ENCODE data around the gene EEF1G. TPM values are rescaled to one million over a fixed set of nuclear protein-coding genes. Genes with fewer than 3 reads are reported as not detected.

The EEF1G gene
- total RNA-seq, 1 donor from 2014 or later, result 1,298 TPM

DNA sequence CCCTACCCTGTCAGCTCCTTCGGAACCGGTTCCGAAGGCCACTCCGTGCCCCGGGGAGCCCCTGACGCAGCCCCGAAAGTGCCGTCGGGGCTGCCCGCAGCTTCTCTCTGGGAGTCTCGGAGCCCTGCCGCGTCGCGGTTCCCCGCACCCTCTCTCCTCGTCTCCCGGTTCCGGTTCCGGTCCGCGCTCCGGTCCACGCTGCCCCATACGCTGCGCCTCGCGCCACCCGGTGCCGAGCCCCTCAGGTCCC, 27.4 kb upstream of the EEF1G start:
- DNase-seq (ENCODE audit: low read depth) (no peak), FAIRE-seq (no peak)
- peaks cover 46% of the 10 kb centered on the region for H3K36me3 Mint-ChIP-seq (ENCODE audit: low read depth, unreplicated experiment)
- Histone ChIP-seq H3K4me2 (ENCODE audit: low read length) (peak overlapping the region; percentile 89), H3K9me3 (ENCODE audit: insufficient read depth, low read depth, low read length) (no peaks in the 10 kb centered on the region), H3K27me3 (ENCODE audit: insufficient read depth, low read length) (no peaks in the 10 kb centered on the region), H3K4me1 (ENCODE audit: insufficient read depth, low read length) (peaks cover 26% of the 10 kb centered on the region), H3K27ac (ENCODE audit: low read depth, low read length) (peak overlapping the region; percentile 87), H2AFZ (ENCODE audit: low read depth, low read length) (peak overlapping the region; percentile 53), H3K4me3 (ENCODE audit: insufficient read depth, low read depth, low read length) (peak overlapping the region; percentile 94), H3K9ac (ENCODE audit: low read length) (peak overlapping the region; percentile 98), H4K20me1 (ENCODE audit: insufficient read depth, low read length) (peaks cover 47% of the 10 kb centered on the region), H3K79me2 (ENCODE audit: insufficient read depth, low read length) (peaks cover 52% of the 10 kb centered on the region), H3K36me3 (ENCODE audit: insufficient read depth, low read length) (peaks cover 22% of the 10 kb centered on the region)
- H3K4me3 Mint-ChIP-seq (ENCODE audit: unreplicated experiment), result peak overlapping the region; percentile 99
- peak overlapping the region; percentile 96 for H3K27ac Mint-ChIP-seq (ENCODE audit: unreplicated experiment)
- TF ChIP-seq CTCF (IDR thresholded peaks at IDR 0.05; ENCODE audit: insufficient read depth, low read depth, low read length) (no peak), EZH2 (IDR thresholded peaks at IDR 0.05; ENCODE audit: insufficient read depth, low read length) (no peak)
- H3K27me3 Mint-ChIP-seq (ENCODE audit: low read depth, unreplicated experiment), result peaks cover 6% of the 10 kb centered on the region
- no peaks in the 10 kb centered on the region for H3K9me3 Mint-ChIP-seq (ENCODE audit: unreplicated experiment)
- H3K4me1 Mint-ChIP-seq (ENCODE audit: low read depth, unreplicated experiment), result peaks cover 20% of the 10 kb centered on the region

DNA sequence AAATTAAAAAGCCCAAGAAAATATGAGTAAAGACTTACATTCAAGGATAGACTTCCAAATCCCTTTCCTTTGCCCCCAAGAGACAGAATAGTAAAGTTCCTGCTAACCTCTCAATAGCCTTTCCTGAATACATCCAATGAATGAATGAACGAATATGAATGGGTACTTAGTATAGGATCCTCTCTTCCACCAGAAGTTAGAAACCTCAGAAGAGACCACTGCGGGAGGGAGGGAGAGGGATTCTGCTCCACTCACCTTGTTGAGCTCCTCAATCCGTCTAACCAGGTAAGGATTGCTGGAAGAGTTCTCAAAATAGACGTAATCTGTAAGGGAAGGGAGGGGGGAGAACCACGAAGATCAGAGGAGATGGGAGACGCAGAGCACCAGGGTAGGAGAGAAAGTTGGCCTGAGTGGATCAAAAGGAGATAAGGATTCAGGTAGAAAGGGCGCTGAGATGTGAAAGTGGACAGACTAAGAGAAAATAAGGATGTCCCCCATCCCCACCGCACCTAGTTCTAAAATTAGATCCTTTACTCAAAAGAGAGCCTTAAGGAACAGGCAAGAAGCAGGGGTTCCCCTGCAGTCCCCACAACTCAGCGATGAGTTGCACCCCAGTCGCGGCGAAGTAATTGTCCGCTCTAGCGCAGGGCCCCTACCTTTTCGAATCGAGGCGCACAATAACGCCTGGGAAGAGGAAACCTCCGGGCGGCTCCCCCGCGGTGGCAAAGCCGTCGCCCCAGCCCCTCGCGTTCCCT, 26.9 kb upstream of the EEF1G start:
- peak overlapping the region; percentile 87 for H3K27ac ChIP-seq (ENCODE audit: low read depth, low read length)
- peaks cover 52% of the 10 kb centered on the region for H4K20me1 ChIP-seq (ENCODE audit: insufficient read depth, low read length)
- peaks cover 20% of the 10 kb centered on the region for H3K4me1 Mint-ChIP-seq (ENCODE audit: low read depth, unreplicated experiment)
- peaks cover 57% of the 10 kb centered on the region for H3K79me2 ChIP-seq (ENCODE audit: insufficient read depth, low read length)
- H3K27me3 Mint-ChIP-seq (ENCODE audit: low read depth, unreplicated experiment), result peaks cover 6% of the 10 kb centered on the region
- H3K27me3 ChIP-seq (ENCODE audit: insufficient read depth, low read length), result no peaks in the 10 kb centered on the region
- FAIRE-seq (no peak), DNase-seq (ENCODE audit: low read depth) (no peak)
- peaks cover 26% of the 10 kb centered on the region for H3K4me1 ChIP-seq (ENCODE audit: insufficient read depth, low read length)
- no peaks in the 10 kb centered on the region for H3K9me3 ChIP-seq (ENCODE audit: insufficient read depth, low read depth, low read length)
- H3K9me3 Mint-ChIP-seq (ENCODE audit: unreplicated experiment), result no peaks in the 10 kb centered on the region
- H3K4me3 ChIP-seq (ENCODE audit: insufficient read depth, low read depth, low read length), result peak overlapping the region; percentile 94
- peak overlapping the region; percentile 99 for H3K4me3 Mint-ChIP-seq (ENCODE audit: unreplicated experiment)
- TF ChIP-seq CTCF (IDR thresholded peaks at IDR 0.05; ENCODE audit: insufficient read depth, low read depth, low read length) (no peak), EZH2 (IDR thresholded peaks at IDR 0.05; ENCODE audit: insufficient read depth, low read length) (no peak)
- peaks cover 49% of the 10 kb centered on the region for H3K36me3 Mint-ChIP-seq (ENCODE audit: low read depth, unreplicated experiment)
- H3K27ac Mint-ChIP-seq (ENCODE audit: unreplicated experiment), result peak overlapping the region; percentile 96
- H3K4me2 ChIP-seq (ENCODE audit: low read length), result peak overlapping the region; percentile 89
- peaks cover 26% of the 10 kb centered on the region for H3K36me3 ChIP-seq (ENCODE audit: insufficient read depth, low read length)
- H3K9ac ChIP-seq (ENCODE audit: low read length), result peak overlapping the region; percentile 98
- peak overlapping the region; percentile 53 for H2AFZ ChIP-seq (ENCODE audit: low read depth, low read length)

- H4K20me1 ChIP-seq (ENCODE audit: insufficient read depth, low read length), result peaks cover 59% of the 10 kb centered on the region
- peak overlapping the region; percentile 94 for H3K4me3 ChIP-seq (ENCODE audit: insufficient read depth, low read depth, low read length)
- Mint-ChIP-seq H3K4me1 (ENCODE audit: low read depth, unreplicated experiment) (peaks cover 20% of the 10 kb centered on the region), H3K36me3 (ENCODE audit: low read depth, unreplicated experiment) (peaks cover 52% of the 10 kb centered on the region), H3K27me3 (ENCODE audit: low read depth, unreplicated experiment) (peaks cover 6% of the 10 kb centered on the region), H3K4me3 (ENCODE audit: unreplicated experiment) (peak overlapping the region; percentile 99), H3K9me3 (ENCODE audit: unreplicated experiment) (no peaks in the 10 kb centered on the region), H3K27ac (ENCODE audit: unreplicated experiment) (peak overlapping the region; percentile 96)
- no peak for DNase-seq (ENCODE audit: low read depth)
- TF ChIP-seq EZH2 (IDR thresholded peaks at IDR 0.05; ENCODE audit: insufficient read depth, low read length) (no peak), CTCF (IDR thresholded peaks at IDR 0.05; ENCODE audit: insufficient read depth, low read depth, low read length) (no peak)
- no peaks in the 10 kb centered on the region for H3K27me3 ChIP-seq (ENCODE audit: insufficient read depth, low read length)
- H3K4me2 ChIP-seq (ENCODE audit: low read length), result peak overlapping the region; percentile 89
- no peak overlapping the region for H3K27ac ChIP-seq (ENCODE audit: low read depth, low read length)
- H3K36me3 ChIP-seq (ENCODE audit: insufficient read depth, low read length), result peaks cover 29% of the 10 kb centered on the region
- H3K9me3 ChIP-seq (ENCODE audit: insufficient read depth, low read depth, low read length), result no peaks in the 10 kb centered on the region
- FAIRE-seq, result no peak
- peaks cover 63% of the 10 kb centered on the region for H3K79me2 ChIP-seq (ENCODE audit: insufficient read depth, low read length)
- H3K9ac ChIP-seq (ENCODE audit: low read length), result peak overlapping the region; percentile 98
- no peak overlapping the region for H2AFZ ChIP-seq (ENCODE audit: low read depth, low read length)
- H3K4me1 ChIP-seq (ENCODE audit: insufficient read depth, low read length), result peaks cover 26% of the 10 kb centered on the region
Measured at GRCh38 chr11:62599901-62600300, 26.2 kb upstream of the EEF1G start.
